Uterus (tissue), 2 donors: Measurements from ENCODE around the gene PLA2G1B.

Experiments
- POLR2A ChIP-seq, 2 donors: fragments of 450-650 bp; IDR thresholded peaks; one replicate each; pipeline ENCODE4 v1.6.1; 2016; ENCODE audit warnings: antibody characterized with exemption in 2 of 2, mild to moderate bottlenecking in 1 of 2, moderate library complexity in 1 of 2
- TF ChIP-seq, protein P1 (sequence below), 4 experiments: fragments of 200-600 bp in 2 of 4; fragments of 450-650 bp in 2 of 4; sonication (generic) in 2 of 4; IDR thresholded peaks; one replicate each; pipeline ENCODE4 v1.5.1; 2016 to 2019; ENCODE audit warnings: antibody characterized with exemption in 4 of 4, mild to moderate bottlenecking in 2 of 4, moderate library complexity in 1 of 4

DNA sequence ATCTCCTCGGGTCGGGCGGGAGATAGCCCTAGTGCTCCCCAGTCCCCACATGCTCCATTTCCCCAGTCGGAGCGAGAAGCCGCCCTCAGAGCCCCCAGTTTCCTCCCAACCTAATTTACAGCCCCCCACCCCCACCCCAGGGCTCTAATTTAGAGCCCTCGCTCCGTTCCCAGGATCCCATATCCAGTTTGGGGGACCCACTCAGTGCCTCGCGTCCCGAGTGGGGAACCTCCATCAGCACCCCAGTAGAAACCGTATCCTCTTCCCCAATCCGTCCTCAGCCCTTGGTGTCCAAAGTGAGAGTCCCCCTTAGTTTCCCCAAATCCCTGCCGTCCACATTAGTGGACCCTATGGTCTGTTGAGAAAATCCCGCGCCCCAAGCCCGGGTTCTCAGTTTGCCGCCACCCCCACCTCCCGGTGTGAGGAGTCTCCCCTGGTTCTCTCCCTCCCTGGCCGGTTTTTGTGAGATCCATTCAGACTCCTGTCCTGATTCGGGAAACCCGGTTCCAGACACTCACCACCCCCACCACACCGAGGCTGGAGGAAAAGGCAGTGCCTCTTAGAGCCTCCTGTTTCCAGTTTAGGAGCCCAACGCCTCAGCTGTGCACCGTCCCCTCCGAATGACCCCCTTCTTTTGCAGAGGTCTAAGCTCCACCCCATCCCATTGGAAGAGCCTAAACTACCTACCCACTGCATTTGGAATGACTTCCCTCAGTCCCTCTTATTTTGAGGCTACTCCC is 42.2 kb upstream of the PLA2G1B start:
- TF ChIP-seq, protein P1, sequence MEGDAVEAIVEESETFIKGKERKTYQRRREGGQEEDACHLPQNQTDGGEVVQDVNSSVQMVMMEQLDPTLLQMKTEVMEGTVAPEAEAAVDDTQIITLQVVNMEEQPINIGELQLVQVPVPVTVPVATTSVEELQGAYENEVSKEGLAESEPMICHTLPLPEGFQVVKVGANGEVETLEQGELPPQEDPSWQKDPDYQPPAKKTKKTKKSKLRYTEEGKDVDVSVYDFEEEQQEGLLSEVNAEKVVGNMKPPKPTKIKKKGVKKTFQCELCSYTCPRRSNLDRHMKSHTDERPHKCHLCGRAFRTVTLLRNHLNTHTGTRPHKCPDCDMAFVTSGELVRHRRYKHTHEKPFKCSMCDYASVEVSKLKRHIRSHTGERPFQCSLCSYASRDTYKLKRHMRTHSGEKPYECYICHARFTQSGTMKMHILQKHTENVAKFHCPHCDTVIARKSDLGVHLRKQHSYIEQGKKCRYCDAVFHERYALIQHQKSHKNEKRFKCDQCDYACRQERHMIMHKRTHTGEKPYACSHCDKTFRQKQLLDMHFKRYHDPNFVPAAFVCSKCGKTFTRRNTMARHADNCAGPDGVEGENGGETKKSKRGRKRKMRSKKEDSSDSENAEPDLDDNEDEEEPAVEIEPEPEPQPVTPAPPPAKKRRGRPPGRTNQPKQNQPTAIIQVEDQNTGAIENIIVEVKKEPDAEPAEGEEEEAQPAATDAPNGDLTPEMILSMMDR (IDR thresholded peaks at IDR 0.05), result no peak
- no peak for TF ChIP-seq POLR2A (IDR thresholded peaks at IDR 0.05)
